ENCODE results near the gene CCBE1.

CCBE1 gene

DNA sequence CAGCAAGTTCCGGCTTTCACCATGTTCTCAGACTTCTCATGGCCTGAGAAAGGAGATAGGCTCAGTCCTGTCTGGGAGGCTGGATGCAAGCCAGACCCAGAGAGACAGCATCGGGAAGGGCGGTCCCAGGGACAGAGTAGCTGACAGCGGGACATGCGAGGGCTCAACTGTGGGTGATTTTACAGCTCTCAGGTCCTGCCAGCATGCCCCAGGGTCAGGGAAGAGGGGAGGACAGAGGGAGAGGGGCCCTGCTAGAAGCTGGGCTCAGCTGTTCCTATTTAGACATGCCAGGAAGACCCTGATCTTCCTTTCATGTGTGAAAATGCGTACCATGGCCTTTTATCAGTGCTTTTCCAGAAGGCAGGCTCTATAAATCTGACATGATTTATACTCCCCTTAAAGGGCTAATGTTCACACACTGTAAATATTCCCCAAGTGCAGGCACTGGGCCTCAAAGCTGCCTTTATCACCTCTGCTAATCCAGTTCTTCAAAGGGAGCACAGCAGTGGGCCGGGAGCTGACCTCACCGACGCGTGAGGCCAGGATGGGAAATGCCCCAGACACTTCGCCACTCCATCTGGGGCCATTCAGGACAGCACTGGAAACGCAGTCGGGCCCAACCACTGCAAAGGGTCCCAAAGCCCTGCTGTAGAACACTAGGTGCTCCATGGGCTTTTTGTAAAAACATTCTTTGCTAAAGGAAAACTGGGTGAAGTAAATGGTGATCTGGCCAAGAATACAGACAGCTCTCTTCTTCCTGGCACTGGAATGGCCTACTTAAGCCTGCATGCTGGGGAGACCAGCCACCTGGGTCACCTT is 242.1 kb downstream of the CCBE1 start:
- DNase-seq (ENCODE audit: low read depth in 2 of 2), result no peak

GRCh38 chr18:59453468-59453961 is 243.7 kb downstream of the CCBE1 start:
- no peak for DNase-seq (ENCODE audit: low read depth in 2 of 2)

DNA sequence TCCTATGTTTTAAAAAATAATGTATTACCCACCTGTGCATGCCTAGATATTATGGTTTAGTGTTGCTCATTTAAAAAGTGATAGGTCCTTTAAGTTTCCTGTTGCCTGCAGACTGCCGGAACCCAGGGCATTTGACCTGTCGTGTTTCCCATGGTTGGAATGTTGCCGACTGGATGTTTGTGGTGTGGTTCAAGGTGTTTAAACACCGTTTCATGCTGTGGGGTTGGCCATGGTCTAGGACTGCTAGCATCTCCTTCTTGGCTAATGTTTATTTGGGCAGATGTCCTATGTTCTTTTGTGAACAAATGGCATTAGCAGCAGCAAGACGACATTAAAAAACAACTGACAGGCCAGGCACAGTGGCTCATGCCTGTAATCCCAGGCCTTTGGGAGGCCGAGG is 245.3 kb downstream of the CCBE1 start:
- no peak for DNase-seq (ENCODE audit: low read depth in 2 of 2)

GRCh38 chr18:59451073-59451472 is 246.2 kb downstream of the CCBE1 start:
- no peak for DNase-seq (ENCODE audit: low read depth in 2 of 2)

DNA sequence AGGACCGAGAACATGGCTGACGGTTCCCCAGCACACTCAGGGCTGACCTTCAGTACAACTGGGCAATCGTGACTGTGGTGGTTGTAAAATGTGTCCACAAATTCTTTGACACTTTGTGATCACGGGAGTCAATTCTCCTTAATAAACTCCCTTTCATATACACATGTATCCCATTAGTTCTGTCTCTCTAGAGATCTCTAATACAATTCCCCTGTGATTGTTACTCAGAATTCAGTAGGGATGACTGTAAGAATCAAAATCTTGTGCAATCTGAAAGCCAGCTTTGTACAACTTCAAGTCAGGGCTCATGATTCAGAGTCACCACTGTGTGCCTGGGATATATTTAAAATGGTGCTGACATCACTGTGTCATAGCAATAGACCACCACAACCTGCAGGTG is 248.7 kb downstream of the CCBE1 start:
- DNase-seq (ENCODE audit: low read depth in 2 of 2), result no peak

GRCh38 chr18:59446012-59446411 is 251.2 kb downstream of the CCBE1 start:
- no peak for DNase-seq (ENCODE audit: low read depth in 2 of 2)

DNA sequence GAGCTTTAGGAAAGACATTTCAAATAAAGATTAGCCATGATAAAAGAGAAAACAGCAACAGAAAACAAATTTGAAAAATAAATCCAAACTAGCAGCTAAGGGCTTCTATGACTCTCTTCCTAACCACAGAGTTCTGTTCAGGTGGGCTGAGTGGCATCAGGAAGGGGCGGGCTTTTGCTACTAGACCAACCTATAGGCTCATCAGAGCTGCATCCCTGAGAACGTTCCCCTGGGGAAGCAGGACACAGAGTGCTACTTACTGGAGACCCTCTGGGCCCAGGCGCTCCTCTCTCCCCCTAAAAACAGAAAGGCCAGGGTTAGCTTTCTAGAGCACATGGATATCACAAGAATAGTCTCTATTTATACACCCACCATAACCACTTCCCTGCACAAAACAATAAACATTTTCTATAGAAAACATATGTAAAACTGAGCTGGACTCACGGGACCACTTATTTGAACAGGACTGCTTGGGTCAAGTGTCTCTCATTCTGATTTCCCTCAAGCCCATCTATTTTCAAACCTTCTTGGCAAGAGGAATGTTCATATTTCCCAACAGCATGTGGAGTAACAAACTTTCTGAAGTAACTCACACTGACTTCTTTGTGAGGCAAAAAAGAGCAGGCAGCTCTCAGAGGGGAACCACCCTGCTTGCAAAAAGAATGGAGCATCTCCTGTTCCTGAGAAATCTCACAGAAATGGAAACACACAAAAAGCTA is 259.2 kb downstream of the CCBE1 start:
- DNase-seq (ENCODE audit: low read depth in 2 of 2), result no peak

DNA sequence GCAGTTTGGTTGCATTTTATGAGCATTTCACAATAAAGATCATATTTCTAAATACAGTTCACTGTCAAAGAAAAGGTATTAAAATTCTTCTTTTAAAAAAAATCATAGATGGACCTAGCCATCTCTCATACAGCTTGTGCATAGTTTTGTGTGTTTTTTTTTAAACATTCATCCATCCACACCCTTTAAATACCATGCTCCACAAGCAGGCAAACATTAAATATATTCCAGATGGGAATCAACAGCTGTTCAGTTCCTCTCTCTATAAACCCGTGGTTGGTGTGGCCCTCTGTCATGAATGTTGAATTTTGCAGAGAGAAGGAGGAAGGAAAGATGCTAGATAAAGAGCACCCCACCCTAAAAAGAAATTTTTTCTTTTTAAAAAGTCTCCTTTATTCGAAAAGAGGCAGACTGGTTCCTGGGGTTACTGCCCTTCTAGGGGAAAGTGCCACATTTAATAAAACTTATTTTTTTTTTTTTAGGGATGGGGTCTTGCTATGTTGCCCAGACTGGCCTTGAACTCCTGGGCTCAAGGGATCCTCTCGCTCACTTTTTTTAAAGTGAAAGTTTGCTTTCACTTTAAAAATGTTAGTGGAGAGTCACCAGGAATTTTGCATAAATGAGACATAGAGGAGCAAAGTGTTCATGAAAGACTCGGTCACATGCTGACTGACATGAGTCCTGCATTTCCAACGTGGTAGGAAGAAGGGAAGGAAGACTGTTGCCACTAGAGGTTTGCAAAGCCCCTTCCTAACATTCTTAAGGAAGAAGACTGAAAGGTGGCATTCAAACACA is 264.2 kb downstream of the CCBE1 start:
- DNase-seq (ENCODE audit: low read depth in 2 of 2), result no peak

GRCh38 chr18:59431131-59431530 is 266.1 kb downstream of the CCBE1 start:
- no peak for DNase-seq (ENCODE audit: low read depth in 2 of 2)

DNA sequence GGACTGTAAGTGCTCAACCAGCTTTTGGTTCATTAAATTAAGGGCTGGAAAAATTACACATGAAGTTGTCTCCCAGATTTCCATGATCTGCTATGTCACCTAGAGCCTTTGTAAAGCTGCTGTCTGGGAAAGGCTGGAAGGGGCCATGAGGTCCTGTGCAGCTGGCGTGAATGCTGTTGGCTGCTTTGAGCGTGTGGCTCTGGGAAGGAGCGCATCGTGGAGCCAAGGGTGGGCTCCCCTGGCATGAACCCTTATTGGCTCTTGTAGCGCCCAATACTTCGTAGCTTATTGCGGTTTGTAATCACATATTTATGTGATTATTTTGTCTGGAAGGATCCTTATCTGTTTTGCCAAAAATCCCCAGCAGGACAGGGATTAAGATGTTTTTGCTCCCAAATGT is 267.6 kb downstream of the CCBE1 start:
- DNase-seq (ENCODE audit: low read depth in 2 of 2), result no peak

- DNase-seq (ENCODE audit: low read depth in 2 of 2), result no peak
These were observed 269.2 kb downstream of the CCBE1 start for GRCh38 chr18:59428018-59428417.

DNA sequence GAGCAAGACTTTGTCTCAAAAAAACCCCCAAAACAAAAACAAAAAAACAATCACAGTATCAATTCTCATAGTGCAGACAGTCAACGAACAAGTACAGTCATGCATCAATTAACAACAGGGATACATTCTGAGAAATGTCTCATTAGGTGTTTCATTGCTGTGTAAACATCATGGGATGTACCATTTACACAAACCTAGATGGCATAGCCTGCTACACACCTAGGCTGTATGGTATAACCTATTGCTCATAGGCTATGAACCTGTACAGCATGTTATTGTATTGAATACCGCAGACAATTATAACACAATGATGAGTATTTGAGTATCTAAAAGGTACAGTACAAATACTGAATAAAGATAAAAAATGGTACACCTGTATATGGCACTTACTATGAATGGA is 270.4 kb downstream of the CCBE1 start:
- DNase-seq (ENCODE audit: low read depth in 2 of 2), result no peak

GRCh38 chr18:59423259-59423658 is 274.0 kb downstream of the CCBE1 start:
- no peak for DNase-seq (ENCODE audit: low read depth in 2 of 2)

- no peak for DNase-seq (ENCODE audit: low read depth in 2 of 2)
These were observed 277.0 kb downstream of the CCBE1 start for GRCh38 chr18:59420244-59420643.

DNA sequence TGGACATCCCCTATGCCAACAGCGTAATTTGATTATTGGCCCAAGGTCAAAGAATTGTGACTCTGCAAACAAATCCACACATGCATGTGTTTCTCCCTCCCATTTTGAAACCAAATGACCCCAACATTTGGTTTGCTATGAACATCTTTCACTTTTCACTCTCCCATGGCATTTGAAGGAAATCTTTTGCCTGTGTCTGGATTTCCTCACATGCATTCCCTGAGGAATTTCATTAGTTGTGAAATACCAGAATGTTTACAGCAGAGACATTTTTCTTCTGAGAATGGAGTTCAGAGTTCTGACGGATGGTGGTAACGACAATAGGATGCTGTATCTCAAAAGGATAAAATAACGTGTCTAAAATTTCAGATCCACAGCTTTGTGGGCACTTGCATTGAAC is 277.8 kb downstream of the CCBE1 start:
- DNase-seq (ENCODE audit: low read depth in 2 of 2), result no peak

GRCh38 chr18:59416818-59417217 is 280.4 kb downstream of the CCBE1 start:
- no peak for DNase-seq (ENCODE audit: low read depth in 2 of 2)

DNA sequence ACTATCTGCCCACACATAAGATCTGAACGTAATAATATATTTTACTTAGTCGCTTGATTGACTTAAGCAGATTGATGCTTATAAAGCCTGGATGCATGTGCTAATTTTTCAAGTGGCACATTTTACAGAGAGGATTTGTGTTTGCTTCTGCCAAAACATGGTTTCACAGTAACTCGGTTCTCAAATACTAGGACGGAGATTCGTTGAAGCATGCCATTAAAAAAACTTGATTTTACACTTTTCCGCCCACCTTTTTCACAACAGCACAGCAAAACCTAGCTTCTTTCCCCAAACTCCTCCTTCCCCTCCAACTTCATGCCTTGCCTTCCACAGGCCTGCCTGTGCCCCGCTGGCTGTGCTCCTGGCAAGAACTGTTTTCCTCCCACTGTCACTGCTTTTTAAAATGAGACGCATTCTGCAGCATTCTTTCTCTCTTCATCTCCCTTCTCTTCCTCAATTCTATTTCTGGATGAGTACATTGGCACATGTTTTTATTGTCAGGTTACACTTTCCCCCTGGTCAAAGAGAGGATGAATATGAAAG is 283.0 kb downstream of the CCBE1 start:
- no peak for DNase-seq (ENCODE audit: low read depth in 2 of 2)

- DNase-seq (ENCODE audit: low read depth in 2 of 2), result peak; percentile 55 to 67
These were observed 294.7 kb downstream of the CCBE1 start for GRCh38 chr18:59402432-59403090.

DNA sequence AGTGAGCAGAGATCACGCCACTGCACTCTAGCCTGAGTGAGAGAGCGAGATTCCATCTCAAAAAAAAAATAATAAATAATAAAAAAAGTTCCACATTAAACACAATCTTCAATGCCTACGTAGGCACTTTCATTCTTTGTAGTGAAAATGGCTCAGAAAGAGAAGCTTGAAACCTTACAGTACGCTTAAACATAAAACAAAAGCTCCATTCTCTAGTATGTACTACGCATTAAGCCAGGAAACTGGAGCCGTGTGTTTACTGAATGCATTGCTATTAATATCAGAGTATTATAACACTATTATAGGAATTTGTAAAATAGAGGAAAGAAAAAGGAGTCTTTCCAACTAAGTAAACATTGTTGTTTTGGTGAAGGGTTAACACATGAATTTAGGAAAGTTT is 296.8 kb downstream of the CCBE1 start:
- no peak for DNase-seq (ENCODE audit: low read depth in 2 of 2)

- DNase-seq (ENCODE audit: low read depth in 2 of 2), result no peak
These were observed 301.7 kb downstream of the CCBE1 start for GRCh38 chr18:59395226-59396175.

All from activated CD4-positive, alpha-beta T cell treated with anti-CD3 and anti-CD28 coated beads for 24 hours (primary cell).